ENCODE results near the gene SPINT1. TPM values are rescaled to one million over a fixed set of nuclear protein-coding genes. Genes with fewer than 3 reads are reported as not detected.
A peak's percentile ranks its signal among the peaks of the same experiment; 100 is the strongest.

The SPINT1 gene
- total and polyA plus RNA-seq, 9 donors = 0.76 to 131 (median 5.2) TPM

DNA sequence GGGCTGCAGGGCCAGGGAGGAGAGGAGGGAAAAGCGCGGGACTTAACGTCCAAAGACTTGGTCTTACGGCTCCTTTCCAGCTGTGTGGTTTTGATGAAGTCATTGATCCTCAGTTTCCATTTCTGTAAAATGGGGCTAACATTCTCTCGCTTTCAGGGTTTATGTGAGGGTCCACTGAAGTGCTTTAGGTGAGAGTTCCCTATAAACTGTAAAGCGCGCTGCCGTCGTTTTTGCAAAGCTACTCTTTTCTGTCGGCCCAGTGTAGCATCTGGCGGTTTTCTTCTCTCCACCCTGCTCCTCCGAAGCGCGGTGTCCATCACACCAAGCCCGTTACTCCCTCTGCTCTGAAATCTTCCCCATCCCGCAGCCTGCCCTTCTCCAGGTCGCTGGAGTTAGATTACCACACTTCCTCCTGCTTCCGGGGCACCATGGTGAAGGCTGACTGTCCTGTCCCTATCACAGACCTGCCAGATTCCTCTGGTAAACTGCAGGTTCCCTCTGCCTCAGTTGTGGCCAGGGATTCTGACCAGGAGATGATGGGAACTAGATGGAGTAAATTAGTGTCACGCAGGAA is 35.9 kb upstream of the SPINT1 start:
- 6 to 26% (median 10%) methylated on average over 19 of the region's 19 CpGs for WGBS, 3 donors
- Histone ChIP-seq H3K27ac (peak overlapping the region in 1 of 2 donors; percentile 18), H3K27me3 (no peaks in the 10 kb centered on the region), H3K4me3 (peak overlapping the region; percentile 78), H3K9me3 (no peaks in the 10 kb centered on the region), H3K4me1 (ENCODE audit: insufficient read depth) (peaks cover 5% of the 10 kb centered on the region), H3K36me3 (no peaks in the 10 kb centered on the region)
- TF ChIP-seq POLR2A (IDR thresholded peaks at IDR 0.05) = no peak
- TF ChIP-seq, protein P1, sequence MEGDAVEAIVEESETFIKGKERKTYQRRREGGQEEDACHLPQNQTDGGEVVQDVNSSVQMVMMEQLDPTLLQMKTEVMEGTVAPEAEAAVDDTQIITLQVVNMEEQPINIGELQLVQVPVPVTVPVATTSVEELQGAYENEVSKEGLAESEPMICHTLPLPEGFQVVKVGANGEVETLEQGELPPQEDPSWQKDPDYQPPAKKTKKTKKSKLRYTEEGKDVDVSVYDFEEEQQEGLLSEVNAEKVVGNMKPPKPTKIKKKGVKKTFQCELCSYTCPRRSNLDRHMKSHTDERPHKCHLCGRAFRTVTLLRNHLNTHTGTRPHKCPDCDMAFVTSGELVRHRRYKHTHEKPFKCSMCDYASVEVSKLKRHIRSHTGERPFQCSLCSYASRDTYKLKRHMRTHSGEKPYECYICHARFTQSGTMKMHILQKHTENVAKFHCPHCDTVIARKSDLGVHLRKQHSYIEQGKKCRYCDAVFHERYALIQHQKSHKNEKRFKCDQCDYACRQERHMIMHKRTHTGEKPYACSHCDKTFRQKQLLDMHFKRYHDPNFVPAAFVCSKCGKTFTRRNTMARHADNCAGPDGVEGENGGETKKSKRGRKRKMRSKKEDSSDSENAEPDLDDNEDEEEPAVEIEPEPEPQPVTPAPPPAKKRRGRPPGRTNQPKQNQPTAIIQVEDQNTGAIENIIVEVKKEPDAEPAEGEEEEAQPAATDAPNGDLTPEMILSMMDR (IDR thresholded peaks at IDR 0.05) = no peak
- TF ChIP-seq EP300 (IDR thresholded peaks at IDR 0.05) = no peak
- no peak for DNase-seq
- intact Hi-C loops (cut with DNase I) = no loop called here

- intact Hi-C loops (cut with DNase I) = no loop called here
- H3K27me3 ChIP-seq = no peaks in the 10 kb centered on the region
These were observed 34.9 kb upstream of the SPINT1 start for GRCh38 chr15:40808861-40809450.

DNA sequence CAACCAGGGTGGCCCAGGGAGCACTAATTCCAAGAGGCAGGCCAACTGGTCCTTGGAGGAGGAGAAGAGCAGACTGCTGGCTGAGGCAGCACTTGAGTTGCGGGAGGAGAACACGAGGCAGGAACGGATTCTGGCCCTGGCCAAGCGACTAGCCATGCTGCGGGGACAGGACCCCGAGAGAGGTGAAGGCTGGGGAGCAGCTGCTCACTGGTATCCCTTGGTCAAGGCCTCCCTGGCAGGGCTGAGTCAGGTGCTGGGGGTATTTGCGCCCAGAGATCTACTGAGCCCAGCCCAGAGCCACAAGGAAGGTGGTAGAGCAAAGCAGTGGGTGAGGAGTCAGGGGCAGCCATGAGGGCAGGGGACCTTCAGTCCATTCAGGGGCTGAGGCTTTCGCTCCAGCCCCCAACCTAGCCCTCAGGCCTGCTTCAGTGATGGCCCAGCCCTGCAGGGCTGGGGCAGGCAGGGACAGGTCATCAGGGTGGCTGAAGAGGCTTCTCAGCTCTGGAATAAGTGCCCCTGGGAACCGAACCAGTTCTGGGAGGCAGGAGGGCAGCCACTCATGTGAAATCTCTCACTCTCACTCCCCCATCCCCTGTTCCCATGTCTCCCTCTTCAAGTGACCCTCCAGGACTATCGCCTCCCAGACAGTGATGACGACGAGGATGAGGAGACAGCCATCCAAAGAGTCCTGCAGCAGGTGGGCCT is 31.0 kb upstream of the SPINT1 start:
- no peaks in the 10 kb centered on the region for H3K9me3 ChIP-seq
- no peak overlapping the region for H3K27ac ChIP-seq
- TF ChIP-seq EP300 (IDR thresholded peaks at IDR 0.05) = no peak
- no peak for TF ChIP-seq POLR2A (IDR thresholded peaks at IDR 0.05)
- TF ChIP-seq, protein P1 (IDR thresholded peaks at IDR 0.05) = no peak
- no peak overlapping the region for H3K4me3 ChIP-seq
- H3K36me3 ChIP-seq = no peaks in the 10 kb centered on the region
- no peaks in the 10 kb centered on the region for H3K27me3 ChIP-seq
- no peak for DNase-seq
- 87 to 88% (median 88%) methylated on average over 12 of the region's 12 CpGs for whole genome bisulfite sequencing, 3 donors
- intact Hi-C loops (cut with DNase I) = loop anchor here in 1 of 4 donors (5.0 kb wide), 1 partner anchor 61 kb away; no protein-coding TSS in a partner anchor
- no peaks in the 10 kb centered on the region for H3K4me1 ChIP-seq (ENCODE audit: insufficient read depth)

More at GRCh38 chr15:40808861-40809450, 34.9 kb upstream of the SPINT1 start:
- Histone ChIP-seq H3K9me3 (no peaks in the 10 kb centered on the region), H3K36me3 (no peaks in the 10 kb centered on the region), H3K4me3 (no peak overlapping the region), H3K4me1 (ENCODE audit: insufficient read depth) (peaks cover 5% of the 10 kb centered on the region), H3K27ac (no peak overlapping the region)
- peak in 1 of 5 donors; percentile 33 for DNase-seq
- TF ChIP-seq, protein P1 (IDR thresholded peaks at IDR 0.05) = no peak
- TF ChIP-seq EP300 (IDR thresholded peaks at IDR 0.05) (no peak), POLR2A (IDR thresholded peaks at IDR 0.05) (no peak)
- WGBS, 3 donors = 75 to 89% (median 84%) methylated on average over 8 of the region's 8 CpGs

- 73 to 82% (median 79%) methylated on average over 4 of the region's 4 CpGs for WGBS, 3 donors
- intact Hi-C loops (cut with DNase I) = no loop called here
- TF ChIP-seq POLR2A (IDR thresholded peaks at IDR 0.05) = no peak
- TF ChIP-seq, protein P1 (IDR thresholded peaks at IDR 0.05) = no peak
- no peak for TF ChIP-seq EP300 (IDR thresholded peaks at IDR 0.05)
- no peaks in the 10 kb centered on the region for H3K36me3 ChIP-seq
- H3K9me3 ChIP-seq = no peaks in the 10 kb centered on the region
- H3K4me1 ChIP-seq (ENCODE audit: insufficient read depth) = no peaks in the 10 kb centered on the region
- no peak overlapping the region for H3K27ac ChIP-seq
- H3K4me3 ChIP-seq = no peak overlapping the region
- no peaks in the 10 kb centered on the region for H3K27me3 ChIP-seq
- peak in 3 of 5 donors; percentile 26 to 46 (median 28) for DNase-seq
These were observed 28.7 kb upstream of the SPINT1 start for GRCh38 chr15:40815042-40815698.
